ENCODE data around the gene SLC9A3.

- no peak for TF ChIP-seq GATA3 (IDR thresholded peaks at IDR 0.05; ENCODE audit: low read depth, low read length)
- TF ChIP-seq GATA2 (IDR thresholded peaks at IDR 0.05; ENCODE audit: low read depth, low read length) = no peak
These were observed 6.6 kb downstream of the SLC9A3 start for GRCh38 chr5:517535-518100.

Measured in SH-SY5Y (cell line).